Activated CD8-positive, alpha-beta T cell treated with anti-CD3 and anti-CD28 coated beads for 36 hours (primary cell): ENCODE results near the gene SDK2. TPM values are rescaled to one million over a fixed set of nuclear protein-coding genes. Genes with fewer than 3 reads are reported as not detected.

Experiments used
- ATAC-seq: fragments of 200-7000 bp; cut with Tn5 transposase; one replicate; pipeline ENCODE4 v1.10.0; 2021; ENCODE audit warnings: mild to moderate bottlenecking, moderate library complexity
- CTCF ChIA-PET: fragments of 350-600 bp; sonication (Branson Sonifier 250); formaldehyde crosslinking; loops from one replicate; lab custom pipeline; 2021; ENCODE audit warnings: antibody characterized with exemption; lab: Charles Lee
- POLR2A ChIA-PET: fragments of 350-600 bp; sonication (Branson Sonifier 250); formaldehyde crosslinking; loops from one replicate; lab custom pipeline; 2021; ENCODE audit warnings: antibody characterized with exemption; lab: Charles Lee
- DNase-seq: peaks from one replicate; pipeline ENCODE4 v3.0.0-alpha.2; 2020
- H3K27ac Mint-ChIP-seq: one replicate; pipeline ENCODE4 v1.8.0; 2021; ENCODE audit warnings: mild to moderate bottlenecking, mixed read lengths
- H3K27me3 Mint-ChIP-seq: one replicate; pipeline ENCODE4 v1.8.0; 2021; ENCODE audit warnings: mixed read lengths
- H3K36me3 Mint-ChIP-seq: one replicate; pipeline ENCODE4 v1.8.0; 2021; ENCODE audit warnings: low read depth, mixed read lengths
- H3K4me1 Mint-ChIP-seq: one replicate; pipeline ENCODE4 v1.8.0; 2021; ENCODE audit warnings: low read depth, mixed read lengths
- H3K4me3 Mint-ChIP-seq: one replicate; pipeline ENCODE4 v1.8.0; 2021; ENCODE audit warnings: mild to moderate bottlenecking, moderate library complexity, mixed read lengths
- H3K9me3 Mint-ChIP-seq: one replicate; pipeline ENCODE4 v1.8.0; 2021; ENCODE audit warnings: mixed read lengths
- intact Hi-C: fragments of 100-400 bp; cut with micrococcal nuclease; formaldehyde crosslinking; loops from one replicate; pipeline ENCODE4 v1.10.0; 2022
- total RNA-seq, 2 experiments: library from RNA; stranded (reverse); gene quantifications; one replicate each; pipeline ENCODE4 v1.2.3, GENCODE V29; 2021
- TF ChIP-seq, protein P1 (sequence below): fragments of 200-600 bp; IDR thresholded peaks from one replicate; pipeline ENCODE4 v1.8.0; 2022; ENCODE audit warnings: antibody characterized with exemption, mild to moderate bottlenecking

Gene SDK2
- total RNA-seq, 2 experiments from 2014 or later = 3.2 to 3.3 TPM

DNA sequence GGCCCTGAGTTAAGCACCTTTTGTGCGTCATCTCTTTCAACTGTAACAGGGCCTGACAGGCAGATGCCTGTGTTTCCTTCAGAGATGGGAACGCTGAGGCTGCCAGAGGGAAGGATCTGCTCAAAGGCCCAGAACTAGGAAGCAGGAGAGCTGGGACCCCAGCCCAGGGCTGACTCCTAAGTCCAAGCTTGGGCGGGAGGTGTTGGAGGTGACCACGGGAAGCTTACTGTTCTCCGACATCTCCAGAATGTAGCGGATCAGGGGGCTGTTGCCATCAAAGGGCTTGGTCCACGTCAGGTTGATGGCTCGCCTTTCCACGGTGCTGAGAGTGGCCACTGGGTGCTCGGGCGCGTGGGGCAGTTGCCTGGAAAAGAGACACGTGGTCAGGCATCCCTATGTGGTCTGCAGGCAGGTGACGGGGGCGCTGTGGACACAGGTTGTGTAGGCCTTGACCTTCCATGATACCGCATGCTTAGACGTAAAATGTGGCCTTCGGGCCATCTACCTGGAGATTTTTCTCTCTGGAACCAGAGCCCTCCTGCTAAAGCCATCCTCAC is 221.0 kb downstream of the SDK2 start:
- ATAC-seq (no peak), DNase-seq (no peak)
- Mint-ChIP-seq H3K36me3 (no peaks in the 10 kb centered on the region), H3K4me3 (no peak overlapping the region), H3K27ac (no peak overlapping the region), H3K27me3 (no peaks in the 10 kb centered on the region), H3K9me3 (no peaks in the 10 kb centered on the region), H3K4me1 (no peaks in the 10 kb centered on the region)
- POLR2A ChIA-PET = no interaction called here
- CTCF ChIA-PET = no interaction called here
- intact Hi-C loops = no loop called here
- TF ChIP-seq, protein P1, sequence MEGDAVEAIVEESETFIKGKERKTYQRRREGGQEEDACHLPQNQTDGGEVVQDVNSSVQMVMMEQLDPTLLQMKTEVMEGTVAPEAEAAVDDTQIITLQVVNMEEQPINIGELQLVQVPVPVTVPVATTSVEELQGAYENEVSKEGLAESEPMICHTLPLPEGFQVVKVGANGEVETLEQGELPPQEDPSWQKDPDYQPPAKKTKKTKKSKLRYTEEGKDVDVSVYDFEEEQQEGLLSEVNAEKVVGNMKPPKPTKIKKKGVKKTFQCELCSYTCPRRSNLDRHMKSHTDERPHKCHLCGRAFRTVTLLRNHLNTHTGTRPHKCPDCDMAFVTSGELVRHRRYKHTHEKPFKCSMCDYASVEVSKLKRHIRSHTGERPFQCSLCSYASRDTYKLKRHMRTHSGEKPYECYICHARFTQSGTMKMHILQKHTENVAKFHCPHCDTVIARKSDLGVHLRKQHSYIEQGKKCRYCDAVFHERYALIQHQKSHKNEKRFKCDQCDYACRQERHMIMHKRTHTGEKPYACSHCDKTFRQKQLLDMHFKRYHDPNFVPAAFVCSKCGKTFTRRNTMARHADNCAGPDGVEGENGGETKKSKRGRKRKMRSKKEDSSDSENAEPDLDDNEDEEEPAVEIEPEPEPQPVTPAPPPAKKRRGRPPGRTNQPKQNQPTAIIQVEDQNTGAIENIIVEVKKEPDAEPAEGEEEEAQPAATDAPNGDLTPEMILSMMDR = no peak

- ChIA-PET POLR2A (no interaction called here), CTCF (no interaction called here)
- Mint-ChIP-seq H3K36me3 (no peaks in the 10 kb centered on the region), H3K4me1 (no peaks in the 10 kb centered on the region), H3K27me3 (no peaks in the 10 kb centered on the region), H3K4me3 (no peak overlapping the region), H3K9me3 (no peaks in the 10 kb centered on the region), H3K27ac (no peak overlapping the region)
- DNase-seq = no peak
- ATAC-seq = no peak
- intact Hi-C loops = no loop called here
- TF ChIP-seq, protein P1 = no peak
Measured at GRCh38 chr17:73422121-73422520, 222.1 kb downstream of the SDK2 start.

GRCh38 chr17:73420897-73421296 is 223.3 kb downstream of the SDK2 start:
- POLR2A ChIA-PET = no interaction called here

GRCh38 chr17:73419881-73420280 is 224.4 kb downstream of the SDK2 start:
- intact Hi-C loops = no loop called here
- ATAC-seq (no peak), DNase-seq (no peak)
- CTCF ChIA-PET = no interaction called here
- no peak overlapping the region for H3K4me3 Mint-ChIP-seq
- H3K9me3 Mint-ChIP-seq = no peaks in the 10 kb centered on the region
- no peaks in the 10 kb centered on the region for H3K27me3 Mint-ChIP-seq
- TF ChIP-seq, protein P1 = no peak
- POLR2A ChIA-PET = interaction anchor here (0.6 kb wide), 1 partner anchor 619 kb away, joined by 4 read pairs; no protein-coding TSS in a partner anchor
- H3K36me3 Mint-ChIP-seq = no peaks in the 10 kb centered on the region
- H3K27ac Mint-ChIP-seq = no peak overlapping the region
- H3K4me1 Mint-ChIP-seq = no peaks in the 10 kb centered on the region

More at GRCh38 chr17:73420897-73421296, 223.3 kb downstream of the SDK2 start:
- intact Hi-C loops = no loop called here
- Mint-ChIP-seq H3K27me3 (no peaks in the 10 kb centered on the region), H3K27ac (no peak overlapping the region), H3K4me3 (no peak overlapping the region), H3K4me1 (no peaks in the 10 kb centered on the region), H3K36me3 (no peaks in the 10 kb centered on the region), H3K9me3 (no peaks in the 10 kb centered on the region)
- TF ChIP-seq, protein P1 = no peak
- CTCF ChIA-PET = no interaction called here
- ATAC-seq = no peak
- no peak for DNase-seq

DNA sequence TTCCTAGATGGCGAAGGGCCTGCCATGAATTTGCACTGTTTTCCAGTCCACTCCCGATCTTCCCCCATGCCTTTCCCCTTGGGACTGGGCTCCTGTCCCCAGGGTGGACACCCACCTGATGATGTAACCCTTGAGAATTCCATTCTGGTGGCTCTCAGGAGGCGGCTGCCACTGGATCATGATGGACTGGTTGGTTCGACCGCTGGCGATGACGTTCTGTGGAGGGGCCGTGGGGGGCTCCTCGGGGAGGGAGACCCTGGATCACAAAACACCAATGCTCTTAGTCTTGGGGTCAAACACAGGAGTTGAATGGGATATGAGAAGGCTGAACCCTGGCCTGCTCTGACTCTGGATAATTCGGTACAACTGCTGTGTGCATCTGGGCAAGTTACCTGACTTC is 225.2 kb downstream of the SDK2 start:
- H3K9me3 Mint-ChIP-seq = no peaks in the 10 kb centered on the region
- no peaks in the 10 kb centered on the region for H3K4me1 Mint-ChIP-seq
- ChIA-PET POLR2A (no interaction called here), CTCF (no interaction called here)
- no peaks in the 10 kb centered on the region for H3K36me3 Mint-ChIP-seq
- TF ChIP-seq, protein P1 = no peak
- no peak overlapping the region for H3K27ac Mint-ChIP-seq
- no peak for ATAC-seq
- no peaks in the 10 kb centered on the region for H3K27me3 Mint-ChIP-seq
- intact Hi-C loops = no loop called here
- no peak for DNase-seq
- H3K4me3 Mint-ChIP-seq = no peak overlapping the region
